Endodermal cell (in vitro differentiated cells): ENCODE data around the gene ROBO1. TPM values are rescaled to one million over a fixed set of nuclear protein-coding genes. Genes with fewer than 3 reads are reported as not detected.

Experiments used
- DNase-seq: peaks from one replicate; pipeline ENCODE4 v3.0.0-alpha.2; 2017
- H3K27ac ChIP-seq: 2 replicates; pipeline ENCODE4 v1.5.1; 2013; ENCODE audit warnings: mild to moderate bottlenecking, low read depth, low read length, moderate library complexity
- H3K27me3 ChIP-seq: 2 replicates; pipeline ENCODE4 v1.6.1; 2013; ENCODE audit warnings: mild to moderate bottlenecking, low read length, moderate library complexity; ENCODE audit not compliant: insufficient read depth, control insufficient read depth, poor library complexity, severe bottlenecking
- H3K36me3 ChIP-seq: 2 replicates; pipeline ENCODE4 v1.7.0; 2013; ENCODE audit warnings: mild to moderate bottlenecking, low read length, moderate library complexity; ENCODE audit not compliant: control insufficient read depth, insufficient read depth
- H3K4me1 ChIP-seq: one replicate; pipeline ENCODE4 v1.7.0; 2013; ENCODE audit warnings: low read length; ENCODE audit not compliant: control insufficient read depth, insufficient read depth
- H3K4me3 ChIP-seq: 2 replicates; pipeline ENCODE4 v1.5.1; 2013; ENCODE audit warnings: mild to moderate bottlenecking, low read length, moderate library complexity
- H3K9ac ChIP-seq: 2 replicates; pipeline ENCODE4 v1.6.1; 2013; ENCODE audit warnings: mild to moderate bottlenecking, low read length, moderate library complexity; ENCODE audit not compliant: poor library complexity, severe bottlenecking; ENCODE audit errors: extremely low read depth
- H3K9me3 ChIP-seq: 2 replicates; pipeline ENCODE4 v1.6.1; 2013; ENCODE audit warnings: mild to moderate bottlenecking, low read length, moderate library complexity; ENCODE audit not compliant: control insufficient read depth
- H3K27ac Mint-ChIP-seq: 2 replicates; pipeline ENCODE4 v1.8.0; 2020; ENCODE audit warnings: mixed read lengths
- H3K27me3 Mint-ChIP-seq: 2 replicates; pipeline ENCODE4 v1.8.0; 2021; ENCODE audit warnings: mild to moderate bottlenecking, mixed read lengths; ENCODE audit not compliant: insufficient read depth
- H3K36me3 Mint-ChIP-seq: 2 replicates; pipeline ENCODE4 v1.8.0; 2020; ENCODE audit warnings: low read depth, mixed read lengths
- H3K4me1 Mint-ChIP-seq: 2 replicates; pipeline ENCODE4 v1.8.0; 2020; ENCODE audit warnings: mixed read lengths
- H3K4me3 Mint-ChIP-seq: 2 replicates; pipeline ENCODE4 v1.8.0; 2020; ENCODE audit warnings: mild to moderate bottlenecking, moderate library complexity, mixed read lengths
- H3K9me3 Mint-ChIP-seq: 2 replicates; pipeline ENCODE4 v1.8.0; 2020; ENCODE audit warnings: mild to moderate bottlenecking, mixed read lengths
- WGBS, 2 experiments: methylation state at CpG; one replicate each; pipeline versions ENCODE4 v1.1.5 to v1.1.7; 2013; ENCODE audit warnings: missing lambda C conversion rate in 2 of 2, mixed read lengths in 1 of 2; ENCODE audit not compliant: insufficient coverage in 1 of 2, insufficient read length in 1 of 2; 5-methylcytosine and 5-hydroxymethylcytosine counted together
- total RNA-seq, 2 donors: library from RNA; stranded (reverse); fragmentation: NEBNext Ultra II Directional in 1 of 2; extraction: Animal tissue kit (Norgen Biotek cat#: 25700) in 1 of 2; gene quantifications; 2 replicates in 1 of 2; 3 replicates in 1 of 2; pipeline ENCODE4 v1.2.1, GENCODE V29; 2021
- TF ChIP-seq, protein P1 (sequence below): fragments of 200-600 bp; sonication (generic); conservative IDR thresholded peaks from 2 replicates; pipeline ENCODE4 v1.5.0; 2021; ENCODE audit warnings: antibody characterized with exemption, mild to moderate bottlenecking

Gene ROBO1
- total RNA-seq, 2 donors from 2014 or later, result 74.8 to 75.9 TPM

- DNase-seq, result no peak
- Mint-ChIP-seq H3K27ac (no peak overlapping the region), H3K9me3 (no peaks in the 10 kb centered on the region), H3K4me1 (no peaks in the 10 kb centered on the region), H3K36me3 (peaks cover 8% of the 10 kb centered on the region), H3K27me3 (no peaks in the 10 kb centered on the region), H3K4me3 (no peak overlapping the region)
- TF ChIP-seq, protein P1, sequence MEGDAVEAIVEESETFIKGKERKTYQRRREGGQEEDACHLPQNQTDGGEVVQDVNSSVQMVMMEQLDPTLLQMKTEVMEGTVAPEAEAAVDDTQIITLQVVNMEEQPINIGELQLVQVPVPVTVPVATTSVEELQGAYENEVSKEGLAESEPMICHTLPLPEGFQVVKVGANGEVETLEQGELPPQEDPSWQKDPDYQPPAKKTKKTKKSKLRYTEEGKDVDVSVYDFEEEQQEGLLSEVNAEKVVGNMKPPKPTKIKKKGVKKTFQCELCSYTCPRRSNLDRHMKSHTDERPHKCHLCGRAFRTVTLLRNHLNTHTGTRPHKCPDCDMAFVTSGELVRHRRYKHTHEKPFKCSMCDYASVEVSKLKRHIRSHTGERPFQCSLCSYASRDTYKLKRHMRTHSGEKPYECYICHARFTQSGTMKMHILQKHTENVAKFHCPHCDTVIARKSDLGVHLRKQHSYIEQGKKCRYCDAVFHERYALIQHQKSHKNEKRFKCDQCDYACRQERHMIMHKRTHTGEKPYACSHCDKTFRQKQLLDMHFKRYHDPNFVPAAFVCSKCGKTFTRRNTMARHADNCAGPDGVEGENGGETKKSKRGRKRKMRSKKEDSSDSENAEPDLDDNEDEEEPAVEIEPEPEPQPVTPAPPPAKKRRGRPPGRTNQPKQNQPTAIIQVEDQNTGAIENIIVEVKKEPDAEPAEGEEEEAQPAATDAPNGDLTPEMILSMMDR, result no peak
- 87 to 90% methylated on average over 4 to 5 of the region's 5 CpGs for WGBS, 2 experiments
- H3K27ac ChIP-seq, result no peak overlapping the region
- H3K36me3 ChIP-seq, result no peaks in the 10 kb centered on the region
- no peaks in the 10 kb centered on the region for H3K27me3 ChIP-seq
- H3K9me3 ChIP-seq, result no peaks in the 10 kb centered on the region
- no peaks in the 10 kb centered on the region for H3K4me1 ChIP-seq
- no peak overlapping the region for H3K9ac ChIP-seq
- no peak overlapping the region for H3K4me3 ChIP-seq
Observed at GRCh38 chr3:78745847-78746246, 1022.0 kb downstream of the ROBO1 start.

DNA sequence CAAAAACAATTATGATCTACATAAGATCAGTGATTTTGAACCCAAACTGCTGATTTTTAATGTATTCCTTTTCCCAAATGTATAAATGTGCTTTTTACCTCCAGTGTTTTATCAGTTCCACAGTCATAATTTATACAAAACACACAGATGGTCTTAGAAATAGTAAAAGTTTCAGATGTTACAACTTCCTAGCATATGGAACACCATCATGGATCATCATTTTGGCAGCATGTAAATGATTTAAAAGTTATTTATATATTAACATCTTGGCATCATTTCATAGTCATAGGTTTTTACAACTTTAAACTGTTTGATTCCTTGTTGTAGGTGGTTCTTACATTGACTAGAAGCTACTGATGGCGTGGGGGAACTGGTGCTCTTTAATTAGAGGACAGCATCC is 1025.3 kb downstream of the ROBO1 start:
- H3K4me3 Mint-ChIP-seq, result no peak overlapping the region
- Histone ChIP-seq H3K4me1 (no peaks in the 10 kb centered on the region), H3K9me3 (no peaks in the 10 kb centered on the region), H3K9ac (no peak overlapping the region), H3K36me3 (no peaks in the 10 kb centered on the region), H3K27ac (no peak overlapping the region), H3K27me3 (no peaks in the 10 kb centered on the region), H3K4me3 (no peak overlapping the region)
- H3K27me3 Mint-ChIP-seq, result no peaks in the 10 kb centered on the region
- peaks cover 8% of the 10 kb centered on the region for H3K36me3 Mint-ChIP-seq
- 100% methylated on average over 1 of the region's 1 CpG; no CpG with 5 or more reads in 1 of the 2 experiments for WGBS, 2 experiments
- TF ChIP-seq, protein P1, result no peak
- no peak overlapping the region for H3K27ac Mint-ChIP-seq
- no peak for DNase-seq
- no peaks in the 10 kb centered on the region for H3K9me3 Mint-ChIP-seq
- H3K4me1 Mint-ChIP-seq, result no peaks in the 10 kb centered on the region

GRCh38 chr3:78742041-78742440 is 1025.8 kb downstream of the ROBO1 start:
- Mint-ChIP-seq H3K27me3 (no peaks in the 10 kb centered on the region), H3K27ac (no peak overlapping the region), H3K36me3 (peaks cover 8% of the 10 kb centered on the region), H3K9me3 (no peaks in the 10 kb centered on the region), H3K4me1 (no peaks in the 10 kb centered on the region), H3K4me3 (no peak overlapping the region)
- 83% methylated on average over 1 of the region's 2 CpGs; no CpG with 5 or more reads in 1 of the 2 experiments for WGBS, 2 experiments
- no peak for DNase-seq
- no peaks in the 10 kb centered on the region for H3K9me3 ChIP-seq
- H3K27me3 ChIP-seq, result no peaks in the 10 kb centered on the region
- no peak overlapping the region for H3K27ac ChIP-seq
- no peaks in the 10 kb centered on the region for H3K36me3 ChIP-seq
- H3K4me3 ChIP-seq, result no peak overlapping the region
- no peak overlapping the region for H3K9ac ChIP-seq
- TF ChIP-seq, protein P1, result no peak
- no peaks in the 10 kb centered on the region for H3K4me1 ChIP-seq
